ENCODE results near the gene NWD2. TPM values are rescaled to one million over a fixed set of nuclear protein-coding genes. Genes with fewer than 3 reads are reported as not detected.
"Not testable (repeated sequence)": the region's sequence is repeated elsewhere in the genome, so short reads cannot be mapped to it uniquely, and the experiment has no call there.

Gene NWD2
- total RNA-seq, 1 donor = not detected

DNA sequence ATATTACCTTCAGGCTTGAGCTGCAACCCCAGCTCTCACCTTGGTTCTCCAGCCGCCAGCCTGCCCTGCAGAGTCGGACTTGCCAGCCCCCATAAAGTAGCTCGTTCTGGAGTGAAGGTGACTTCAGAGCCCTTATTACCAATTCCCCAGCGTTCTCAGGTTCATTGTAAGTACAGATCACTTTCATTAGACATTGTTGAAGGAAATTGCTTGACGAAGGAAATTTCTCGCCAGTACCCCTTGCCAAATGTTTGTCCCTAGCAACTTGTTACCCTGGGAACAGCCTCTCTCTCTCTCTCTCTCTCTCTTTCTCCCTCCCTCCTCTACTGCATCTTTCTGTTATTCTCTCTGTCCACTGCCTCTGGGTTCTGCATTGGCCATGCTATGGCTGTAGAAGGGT lies 153.0 kb downstream of the NWD2 start:
- H3K4me1 ChIP-seq (ENCODE audit: insufficient read depth, low read length) = no peaks in the 10 kb centered on the region
- no peaks in the 10 kb centered on the region for H3K9me3 ChIP-seq (ENCODE audit: low read depth, low read length)
- H3K4me2 ChIP-seq (ENCODE audit: insufficient read depth, low read length) = no peak overlapping the region
- H3K36me3 ChIP-seq (ENCODE audit: insufficient read depth, low read length) = no peaks in the 10 kb centered on the region
- H4K20me1 ChIP-seq (ENCODE audit: insufficient read depth, low read length) = no peaks in the 10 kb centered on the region
- no peak for DNase-seq (ENCODE audit: insufficient read length, low spot score, missing footprints)
- H3K27me3 ChIP-seq (ENCODE audit: insufficient read depth, low read length) = no peaks in the 10 kb centered on the region
- no peaks in the 10 kb centered on the region for H3K79me2 ChIP-seq (ENCODE audit: insufficient read depth, low read length)
- no peak overlapping the region for H2AFZ ChIP-seq (ENCODE audit: low read length)
- no peak overlapping the region for H3K4me3 ChIP-seq (ENCODE audit: insufficient read depth, low read length)
- TF ChIP-seq, protein P1, sequence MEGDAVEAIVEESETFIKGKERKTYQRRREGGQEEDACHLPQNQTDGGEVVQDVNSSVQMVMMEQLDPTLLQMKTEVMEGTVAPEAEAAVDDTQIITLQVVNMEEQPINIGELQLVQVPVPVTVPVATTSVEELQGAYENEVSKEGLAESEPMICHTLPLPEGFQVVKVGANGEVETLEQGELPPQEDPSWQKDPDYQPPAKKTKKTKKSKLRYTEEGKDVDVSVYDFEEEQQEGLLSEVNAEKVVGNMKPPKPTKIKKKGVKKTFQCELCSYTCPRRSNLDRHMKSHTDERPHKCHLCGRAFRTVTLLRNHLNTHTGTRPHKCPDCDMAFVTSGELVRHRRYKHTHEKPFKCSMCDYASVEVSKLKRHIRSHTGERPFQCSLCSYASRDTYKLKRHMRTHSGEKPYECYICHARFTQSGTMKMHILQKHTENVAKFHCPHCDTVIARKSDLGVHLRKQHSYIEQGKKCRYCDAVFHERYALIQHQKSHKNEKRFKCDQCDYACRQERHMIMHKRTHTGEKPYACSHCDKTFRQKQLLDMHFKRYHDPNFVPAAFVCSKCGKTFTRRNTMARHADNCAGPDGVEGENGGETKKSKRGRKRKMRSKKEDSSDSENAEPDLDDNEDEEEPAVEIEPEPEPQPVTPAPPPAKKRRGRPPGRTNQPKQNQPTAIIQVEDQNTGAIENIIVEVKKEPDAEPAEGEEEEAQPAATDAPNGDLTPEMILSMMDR (IDR thresholded peaks at IDR 0.05; ENCODE audit: extremely low read depth, low read depth, low read length) = no peak
- no peak overlapping the region for H3K27ac ChIP-seq (ENCODE audit: low read depth, low read length)

DNA sequence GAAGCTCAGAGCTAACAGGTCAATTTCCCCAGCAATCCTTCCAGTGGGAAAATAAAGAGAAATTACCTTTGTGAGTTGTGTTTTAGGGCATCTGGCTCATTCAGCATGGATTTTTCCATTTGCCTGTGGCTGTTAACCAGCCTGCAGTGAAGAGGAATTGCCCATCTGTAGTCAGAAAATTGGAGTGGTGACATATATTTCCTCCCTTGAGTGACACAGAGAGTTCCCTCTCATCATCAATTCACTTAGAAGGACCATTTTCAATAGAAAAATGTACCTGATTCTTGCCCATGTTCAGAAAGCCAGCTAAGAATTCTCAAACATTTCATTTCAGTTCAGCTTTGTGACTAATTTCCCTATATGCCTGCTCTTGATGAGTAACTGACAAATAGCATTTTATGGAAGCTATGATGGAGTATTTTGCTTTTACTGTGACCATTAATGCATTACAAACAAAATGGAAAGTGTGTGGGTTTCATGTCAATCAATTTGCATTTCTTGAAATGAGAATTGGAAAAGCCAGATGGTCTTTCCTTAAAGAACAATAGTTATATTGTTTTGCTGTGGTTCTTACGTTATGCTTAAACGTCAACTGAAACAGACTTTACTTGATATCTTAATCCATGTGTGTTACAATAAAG lies 155.8 kb downstream of the NWD2 start:
- no peaks in the 10 kb centered on the region for H3K4me1 ChIP-seq (ENCODE audit: insufficient read depth, low read length)
- no peaks in the 10 kb centered on the region for H3K79me2 ChIP-seq (ENCODE audit: insufficient read depth, low read length)
- H3K9me3 ChIP-seq (ENCODE audit: low read depth, low read length) = no peaks in the 10 kb centered on the region

DNA sequence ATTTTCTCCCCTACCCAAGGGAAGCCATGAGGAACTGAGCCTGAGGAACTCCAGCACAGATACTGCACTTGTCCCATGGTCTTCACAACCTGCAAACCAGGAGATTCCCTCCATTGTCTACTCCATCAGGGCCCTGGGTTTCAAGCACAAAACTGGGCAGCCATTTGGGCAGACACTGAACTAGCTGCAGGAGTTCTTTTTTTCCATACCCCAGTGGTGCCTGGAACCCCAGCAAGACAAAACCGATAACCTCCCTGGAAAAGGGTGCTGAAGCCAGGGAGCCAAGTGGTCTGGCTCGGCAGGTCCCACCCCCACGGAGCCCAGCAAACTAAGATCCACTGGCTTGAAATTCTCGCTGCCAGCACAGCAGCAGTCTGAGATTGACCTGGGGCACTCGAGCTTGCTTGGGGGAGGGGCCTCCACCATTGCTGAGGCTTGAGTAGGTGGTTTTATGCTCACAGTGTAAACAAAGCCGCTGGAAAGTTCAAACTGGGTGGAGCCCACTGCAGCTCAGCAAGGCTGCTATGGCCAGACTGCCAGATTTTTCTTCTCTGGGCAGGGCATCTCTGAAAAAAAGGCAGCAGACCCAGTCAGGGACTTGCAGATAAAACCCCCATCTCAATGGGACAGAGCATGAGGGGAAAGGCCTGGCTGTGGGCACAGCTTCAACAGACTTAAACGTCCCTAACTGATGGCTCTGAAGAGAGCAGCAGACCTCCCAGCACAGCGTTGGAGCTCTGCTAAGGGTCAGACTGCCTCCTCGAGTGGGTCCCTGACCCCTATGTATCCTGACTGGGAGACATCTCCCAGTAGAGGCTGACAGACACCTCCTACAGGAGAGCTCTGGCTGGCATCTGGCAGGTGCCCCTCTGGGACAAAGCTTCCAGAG lies 163.6 kb downstream of the NWD2 start:
- H3K27ac ChIP-seq (ENCODE audit: low read depth, low read length); H3K4me3 ChIP-seq (ENCODE audit: insufficient read depth, low read length); H3K4me1 ChIP-seq (ENCODE audit: insufficient read depth, low read length); H3K9me3 ChIP-seq (ENCODE audit: low read depth, low read length); H3K79me2 ChIP-seq (ENCODE audit: insufficient read depth, low read length); H3K36me3 ChIP-seq (ENCODE audit: insufficient read depth, low read length); H3K27me3 ChIP-seq (ENCODE audit: insufficient read depth, low read length); DNase-seq (ENCODE audit: insufficient read length, low spot score, missing footprints); H3K4me2 ChIP-seq (ENCODE audit: insufficient read depth, low read length); H2AFZ ChIP-seq (ENCODE audit: low read length); H4K20me1 ChIP-seq (ENCODE audit: insufficient read depth, low read length): not testable (repeated sequence)

More for the DNA sequence above, 155.8 kb downstream of the NWD2 start:
- H3K4me3 ChIP-seq (ENCODE audit: insufficient read depth, low read length) = no peak overlapping the region
- H3K4me2 ChIP-seq (ENCODE audit: insufficient read depth, low read length) = no peak overlapping the region
- H4K20me1 ChIP-seq (ENCODE audit: insufficient read depth, low read length) = no peaks in the 10 kb centered on the region
- no peaks in the 10 kb centered on the region for H3K36me3 ChIP-seq (ENCODE audit: insufficient read depth, low read length)
- no peak for DNase-seq (ENCODE audit: insufficient read length, low spot score, missing footprints)
- H2AFZ ChIP-seq (ENCODE audit: low read length) = no peak overlapping the region
- no peaks in the 10 kb centered on the region for H3K27me3 ChIP-seq (ENCODE audit: insufficient read depth, low read length)
- TF ChIP-seq, protein P1 (IDR thresholded peaks at IDR 0.05; ENCODE audit: extremely low read depth, low read depth, low read length) = no peak
- no peak overlapping the region for H3K27ac ChIP-seq (ENCODE audit: low read depth, low read length)

DNA sequence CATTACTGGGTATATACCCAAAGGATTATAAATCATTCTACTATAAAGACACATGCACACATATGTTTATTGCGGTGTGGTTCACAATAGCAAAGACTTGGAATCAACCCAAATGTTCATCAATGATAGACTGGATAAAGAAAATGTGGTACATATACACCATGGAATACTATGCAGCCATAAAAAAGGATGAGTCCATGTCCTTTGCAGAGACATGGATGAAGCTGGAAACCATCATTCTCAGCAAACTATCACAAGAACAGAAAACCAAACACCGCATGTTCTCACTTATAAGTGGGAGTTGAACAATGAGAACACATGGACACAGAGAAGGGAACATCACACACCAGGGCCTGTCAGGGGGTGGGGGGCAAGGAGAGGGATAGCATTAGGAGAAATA lies 169.1 kb downstream of the NWD2 start:
- not testable (repeated sequence) for H3K4me3 ChIP-seq (ENCODE audit: insufficient read depth, low read length); H3K27me3 ChIP-seq (ENCODE audit: insufficient read depth, low read length); H3K4me2 ChIP-seq (ENCODE audit: insufficient read depth, low read length); H3K27ac ChIP-seq (ENCODE audit: low read depth, low read length); H3K36me3 ChIP-seq (ENCODE audit: insufficient read depth, low read length); H3K4me1 ChIP-seq (ENCODE audit: insufficient read depth, low read length); H3K79me2 ChIP-seq (ENCODE audit: insufficient read depth, low read length); H3K9me3 ChIP-seq (ENCODE audit: low read depth, low read length); H4K20me1 ChIP-seq (ENCODE audit: insufficient read depth, low read length); DNase-seq (ENCODE audit: insufficient read length, low spot score, missing footprints); H2AFZ ChIP-seq (ENCODE audit: low read length)

Measured in osteoblast (primary cell).